Measurements from ENCODE around the gene MYH3.
A peak's percentile ranks its signal among the peaks of the same experiment; 100 is the strongest.
"Not testable (repeated sequence)": the region's sequence is repeated elsewhere in the genome, so short reads cannot be mapped to it uniquely, and the experiment has no call there.

Gene MYH3

DNA sequence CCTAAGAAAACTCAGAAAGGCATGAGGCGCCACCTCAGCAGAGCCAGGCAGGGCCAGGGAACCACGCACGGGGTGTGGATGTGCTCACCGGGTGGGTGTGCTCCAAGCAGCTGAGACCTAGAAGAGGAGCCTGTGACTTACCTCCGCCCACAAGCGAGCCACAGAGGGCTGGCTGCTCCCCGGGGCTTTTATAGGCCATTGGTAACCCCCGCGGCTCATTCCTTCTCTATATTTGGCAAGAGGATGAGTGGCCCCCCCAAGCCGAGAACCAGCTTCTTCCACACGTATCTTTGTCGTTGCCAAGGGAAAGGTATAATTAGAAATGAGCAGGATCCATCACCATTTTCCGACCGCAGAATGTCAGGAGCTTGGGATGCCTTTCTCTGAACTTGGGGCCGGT, at the start of gene MYH3:
MYH3 (minus strand) TSS at position 162 of the 400 bp plus-strand sequence. CDS start 2,245 bp downstream, outside the sequence.
- DNase-seq, result no peak

DNA sequence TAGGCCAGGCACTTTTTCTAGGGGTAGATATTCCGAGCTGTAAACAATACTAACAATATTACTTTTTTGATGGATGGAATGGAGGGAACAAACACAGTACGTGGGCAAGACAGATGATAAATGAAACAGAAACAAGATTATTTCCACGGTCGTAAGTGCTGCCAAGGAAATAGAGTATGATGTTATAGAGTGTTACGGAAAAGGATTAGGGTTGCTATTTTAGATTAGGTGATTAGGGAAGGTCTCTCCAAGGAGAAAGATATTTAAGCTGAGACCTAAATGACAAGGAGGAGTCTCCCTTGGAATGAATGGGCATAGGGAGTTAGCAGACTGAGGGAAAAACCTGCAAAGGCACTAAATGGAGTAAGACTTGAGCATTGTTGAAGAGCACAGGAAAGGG, 48.6 kb upstream of the MYH3 start:
- no peak for DNase-seq

GRCh38 chr17:10702574-10702973, 45.5 kb upstream of the MYH3 start:
- DNase-seq, result no peak

DNA sequence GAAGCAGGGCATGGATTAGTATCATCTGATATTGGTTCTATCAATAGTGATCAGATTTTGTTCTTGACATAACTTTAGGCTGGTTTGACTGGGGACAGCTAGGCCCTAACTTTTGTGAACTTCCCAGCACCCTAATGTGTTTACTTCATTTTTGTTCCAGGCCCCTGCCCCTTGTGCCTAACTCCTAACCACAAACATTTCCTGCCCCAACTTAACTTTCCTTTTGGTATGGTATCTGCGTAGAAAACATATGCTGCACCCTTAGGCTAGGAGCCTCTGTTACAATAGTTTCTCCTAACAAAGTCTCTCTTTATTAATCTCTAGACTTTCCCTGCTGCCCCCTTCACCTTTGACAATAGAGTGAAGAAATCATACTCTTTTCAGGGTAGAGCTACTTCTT, 42.7 kb upstream of the MYH3 start:
- no peak for DNase-seq

DNA sequence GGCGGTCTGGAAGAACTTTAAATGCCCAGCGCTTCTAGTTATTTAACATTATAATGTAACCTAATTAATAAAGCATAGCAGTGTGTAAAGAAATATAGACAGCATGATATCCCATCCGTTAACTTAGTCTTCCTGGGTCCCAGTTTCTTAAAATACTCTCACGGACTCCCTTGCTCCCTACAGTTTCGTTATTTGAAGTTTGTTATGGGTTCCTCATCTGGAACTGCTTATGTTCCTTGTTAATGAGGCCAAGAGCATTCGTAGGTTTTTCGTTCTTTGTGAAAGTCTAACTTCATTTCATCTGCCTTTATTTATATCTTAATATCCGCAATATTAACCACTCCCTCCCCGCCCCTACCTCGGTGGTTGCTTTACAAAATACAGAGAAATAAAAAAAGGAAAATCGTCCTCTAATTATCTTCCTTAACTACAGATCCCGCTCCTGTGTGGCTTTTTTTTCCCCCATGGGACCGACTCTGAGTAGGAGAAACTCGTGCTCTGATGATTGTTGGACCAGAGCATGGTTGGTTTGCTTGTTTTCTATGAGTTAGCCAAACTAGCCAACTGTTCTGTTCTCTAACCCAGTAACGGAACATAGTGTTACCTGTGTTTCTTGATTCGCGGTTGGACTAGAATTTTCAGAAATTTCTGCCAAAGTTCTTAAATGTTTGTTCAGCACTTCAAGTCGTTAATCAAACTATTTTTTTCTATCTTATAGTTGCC, 41.1 kb upstream of the MYH3 start:
- DNase-seq, result no peak

DNA sequence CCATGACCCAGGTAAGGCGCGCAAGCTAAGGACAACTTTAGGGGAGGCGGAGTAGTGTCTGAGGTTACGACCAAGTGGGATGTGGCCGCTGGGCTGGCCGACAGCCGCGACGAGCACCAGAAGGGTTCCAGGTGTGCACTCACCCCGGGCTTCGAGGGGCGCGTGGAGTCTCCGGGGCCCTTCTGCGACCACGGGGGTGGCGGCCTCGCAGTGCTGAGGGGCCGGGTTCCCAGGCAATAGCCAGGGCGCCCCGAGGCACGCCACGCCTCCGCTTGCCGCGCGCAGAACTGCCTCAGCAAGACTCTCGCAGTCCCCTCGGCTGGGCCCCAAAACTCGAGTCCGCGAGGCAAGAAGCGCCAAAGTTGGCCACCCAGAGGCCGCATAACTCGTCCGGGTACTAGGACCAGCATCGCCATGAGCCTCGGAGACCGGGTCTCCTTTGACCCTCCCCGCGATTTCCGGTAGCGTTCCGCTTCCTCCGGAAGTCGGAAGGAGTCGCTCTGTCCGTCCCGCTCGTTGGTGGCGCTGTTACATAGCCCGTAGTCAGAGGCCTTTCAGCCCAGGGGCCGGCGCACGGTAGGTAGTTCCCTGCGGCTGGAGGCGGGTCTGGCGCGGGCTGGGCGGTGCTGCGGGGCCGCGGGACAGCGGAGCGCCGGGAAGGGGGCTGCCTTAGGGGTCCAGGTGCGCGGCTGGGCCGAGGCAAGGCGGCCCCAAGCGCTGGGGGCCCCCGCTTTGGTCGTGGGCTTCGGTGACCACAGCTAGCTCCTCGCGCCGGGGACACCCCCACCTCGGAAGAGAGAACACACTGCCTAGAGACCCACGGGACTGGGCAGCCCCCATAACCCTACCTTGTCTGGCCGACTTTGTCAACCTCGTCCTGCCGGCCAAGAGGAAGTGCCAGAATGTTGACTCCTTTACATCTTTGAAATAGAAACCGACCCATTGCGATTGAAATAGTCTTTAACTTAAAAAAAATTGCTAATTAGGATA, 40.3 kb upstream of the MYH3 start, which contains the start of the genes ADPRM and SCO1:
ADPRM (plus strand) TSS at position 503 of the 990 bp plus-strand sequence. CDS start 7,333 bp downstream, outside the sequence.
SCO1 (minus strand) TSS at position 442 of the 990 bp plus-strand sequence; CDS start at position 416, 26 bp downstream.
- peak; percentile 93 for DNase-seq

- not testable (repeated sequence) for DNase-seq
These were observed 38.8 kb upstream of the MYH3 start for GRCh38 chr17:10695875-10696407.

DNA sequence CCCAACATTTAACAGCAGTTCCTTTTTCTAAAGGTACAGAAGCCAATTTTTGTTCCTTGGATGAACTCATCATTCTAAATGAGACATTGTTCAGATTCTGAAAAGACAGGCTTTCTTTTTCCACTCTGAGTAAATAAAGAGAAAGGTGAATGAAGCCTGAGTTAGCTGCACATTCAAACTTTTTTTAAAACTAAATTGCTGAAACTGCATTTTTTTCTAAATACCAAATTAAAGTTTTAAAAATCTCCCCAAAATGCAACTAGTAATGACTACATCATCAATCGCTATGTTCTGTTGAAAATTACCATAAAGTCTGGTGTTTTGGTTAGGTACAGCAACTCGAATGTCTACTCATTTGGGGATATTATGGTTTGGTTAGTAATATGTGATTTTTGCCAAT, 30.4 kb upstream of the MYH3 start:
- no peak for DNase-seq

DNA sequence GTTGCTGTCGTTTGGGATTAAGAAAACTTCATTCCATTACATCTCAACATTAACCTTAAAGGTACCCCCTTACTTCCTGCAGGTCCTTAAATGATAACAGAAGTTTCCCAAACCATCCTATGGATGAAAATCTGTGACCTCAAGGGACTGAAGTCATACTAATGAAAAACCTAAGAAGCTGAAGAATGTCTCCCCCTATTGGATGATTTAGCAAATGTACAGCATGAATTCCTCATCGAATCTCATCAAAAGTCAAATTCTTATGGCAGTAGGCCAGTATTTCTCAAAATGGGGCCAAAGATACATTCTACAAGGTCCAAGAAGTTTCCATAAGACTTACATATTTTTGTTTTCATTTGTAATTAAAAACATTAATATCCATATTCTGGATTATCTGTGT, 26.7 kb upstream of the MYH3 start:
- no peak for DNase-seq

DNA sequence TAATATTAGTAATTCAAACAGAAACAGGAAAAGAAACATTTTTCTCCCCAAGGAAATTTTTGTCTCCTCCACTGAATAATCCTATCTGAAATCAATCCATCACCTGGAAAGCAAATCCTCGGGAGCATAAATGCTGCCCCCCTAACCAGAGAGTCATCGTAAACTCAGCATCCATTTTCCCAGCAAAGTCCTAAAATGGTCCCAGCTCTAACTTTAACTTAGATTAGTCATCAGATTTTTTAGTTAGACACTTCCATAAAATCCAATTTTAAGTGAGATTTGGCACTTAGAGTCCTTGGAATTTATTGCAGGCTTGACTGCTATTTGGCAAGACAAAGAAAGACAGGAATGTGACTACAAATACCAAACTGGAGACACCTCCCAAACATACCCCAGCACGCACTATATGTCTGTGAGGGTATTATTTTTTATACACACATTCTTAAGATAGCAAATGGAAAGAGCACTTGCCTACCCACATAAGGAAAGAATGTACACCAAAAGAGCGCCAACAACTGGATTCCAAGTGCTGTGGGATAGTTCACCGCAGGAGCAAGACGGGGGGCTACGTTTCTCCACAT, 24.8 kb upstream of the MYH3 start:
- DNase-seq, result no peak

DNA sequence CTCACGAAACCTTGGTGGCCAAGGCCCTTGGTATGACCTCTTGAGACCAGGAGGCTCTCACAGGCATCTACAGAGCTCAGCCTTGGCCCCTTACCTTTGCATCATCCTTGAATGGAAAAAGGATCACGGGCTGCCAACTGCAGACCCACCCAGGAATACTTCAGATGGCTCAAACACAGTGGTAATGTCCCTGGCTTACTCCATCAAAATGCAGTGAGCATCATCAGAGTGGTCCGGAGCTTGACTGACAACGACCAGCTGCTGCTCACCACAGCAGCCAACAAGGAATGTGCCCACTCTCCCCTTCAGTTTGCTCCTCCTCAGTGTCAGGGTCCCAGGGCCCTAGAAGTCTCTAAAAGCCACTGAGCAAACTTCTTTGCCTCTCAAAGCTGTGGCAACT, 17.6 kb upstream of the MYH3 start:
- no peak for DNase-seq

- DNase-seq, result no peak
These were observed 16.2 kb upstream of the MYH3 start for GRCh38 chr17:10673312-10673711.

GRCh38 chr17:10668775-10669174, 11.7 kb upstream of the MYH3 start:
- DNase-seq, result no peak

- DNase-seq, result no peak
These were observed 9.8 kb upstream of the MYH3 start for GRCh38 chr17:10666906-10667305.

- DNase-seq, result no peak
These were observed 7.5 kb upstream of the MYH3 start for GRCh38 chr17:10664571-10664970.

- DNase-seq, result no peak
These were observed 6.1 kb upstream of the MYH3 start for GRCh38 chr17:10663231-10663630.

- no peak for DNase-seq
These were observed 4.3 kb upstream of the MYH3 start for GRCh38 chr17:10661437-10661836.

- no peak for DNase-seq
These were observed 770 bp upstream of the MYH3 start for GRCh38 chr17:10657879-10658278.

DNA sequence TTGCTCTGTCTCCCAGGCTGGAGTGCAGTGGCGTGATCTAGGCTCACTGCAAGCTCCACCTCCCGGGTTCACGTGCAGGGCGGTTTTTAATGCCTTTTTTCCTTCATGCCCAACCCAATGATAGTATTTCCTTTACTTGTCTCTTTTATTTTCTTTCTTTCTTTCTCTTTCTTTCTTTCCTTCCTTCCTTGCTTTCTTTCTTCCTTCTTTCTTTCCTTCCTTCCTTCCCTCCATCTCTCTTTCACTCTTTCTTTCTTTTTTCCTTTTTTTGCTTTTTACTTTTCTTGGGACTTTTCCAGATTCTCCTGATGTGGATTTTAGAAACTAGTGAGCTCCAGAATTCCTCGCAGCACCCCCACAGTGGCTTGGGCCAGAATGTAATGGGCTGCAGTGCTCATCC, 3.1 kb downstream of the MYH3 start:
- no peak for DNase-seq

GRCh38 chr17:10652984-10653659, 4.0 kb downstream of the MYH3 start:
- peak; percentile 32 for DNase-seq

DNA sequence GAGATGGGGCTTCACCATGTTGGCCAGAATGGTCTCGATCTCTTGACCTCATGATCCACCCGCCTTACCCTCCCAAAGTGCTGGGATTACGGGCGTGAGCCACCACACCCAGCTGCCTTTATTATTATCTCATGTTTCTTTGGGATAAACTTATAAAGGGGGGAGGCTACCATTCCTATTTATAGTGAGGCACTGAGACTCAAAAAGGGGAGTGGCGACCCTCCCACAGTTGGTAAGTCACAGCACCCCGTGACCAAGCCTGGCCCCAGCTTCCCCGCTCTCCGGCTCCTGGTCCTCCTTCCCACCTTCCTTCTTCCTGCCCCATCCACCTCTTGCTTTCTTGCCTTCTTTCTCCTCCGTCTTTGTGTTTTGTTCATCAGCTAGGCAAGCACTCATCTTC, 5.2 kb downstream of the MYH3 start:
- DNase-seq, result no peak

DNA sequence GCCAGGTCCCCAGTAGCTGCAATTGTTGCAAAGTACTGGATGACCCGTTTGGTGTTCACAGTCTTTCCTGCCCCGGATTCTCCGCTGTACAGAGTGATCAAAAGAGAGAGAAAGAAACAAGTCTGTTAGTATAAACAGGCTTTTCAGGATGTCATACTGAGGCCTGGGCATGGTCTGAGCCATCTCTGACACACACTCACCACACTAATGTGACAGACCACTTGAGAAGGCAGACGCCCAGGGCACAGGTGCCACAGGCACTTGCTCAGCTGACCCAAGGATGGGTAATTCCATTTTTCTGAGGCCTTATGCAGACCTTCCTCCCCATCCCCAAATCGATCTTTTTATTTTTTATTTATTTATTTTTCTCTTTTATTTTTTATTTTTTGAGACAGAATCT, 7.5 kb downstream of the MYH3 start:
- no peak for DNase-seq

All from activated CD4-positive, alpha-beta T cell treated with anti-CD3 and anti-CD28 coated beads for 48 hours (primary cell).